ENCODE results near the gene BCAN. TPM values are rescaled to one million over a fixed set of nuclear protein-coding genes. Genes with fewer than 3 reads are reported as not detected.

The BCAN gene
- total RNA-seq, 1 experiment from 2014 or later: 1.2 TPM

DNA sequence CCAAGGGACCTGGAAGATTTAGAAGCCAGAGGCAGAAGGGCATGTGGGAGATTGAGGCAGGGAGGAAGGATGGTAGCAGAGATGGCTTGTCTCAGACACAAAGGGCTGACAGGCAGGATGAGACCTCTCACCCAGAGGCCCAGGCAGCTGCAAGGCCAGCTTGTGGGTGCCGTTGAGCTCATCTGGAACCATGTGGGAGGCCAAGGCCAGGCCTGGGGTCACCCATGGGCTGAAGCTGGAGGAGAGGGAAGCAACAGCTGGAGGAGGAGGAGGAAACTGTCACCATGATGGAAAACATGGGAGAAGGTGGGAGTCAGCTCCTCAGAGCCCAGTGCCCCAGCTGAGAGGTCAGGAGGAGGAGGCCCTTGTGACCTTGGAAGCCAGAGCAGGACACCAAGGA lies 57.1 kb downstream of the BCAN start:
- Histone ChIP-seq H2BK15ac (ENCODE audit: low read depth, low read length) (no peak overlapping the region), H3K56ac (ENCODE audit: insufficient read length, low read depth, low read length) (no peak overlapping the region), H4K20me1 (ENCODE audit: control insufficient read depth, insufficient read depth, insufficient read length) (no peaks in the 10 kb centered on the region), H4K91ac (ENCODE audit: insufficient read length, low read depth, low read length) (no peak overlapping the region), H3K79me1 (ENCODE audit: insufficient read depth, low read depth, low read length, poor library complexity, severe bottlenecking) (no peaks in the 10 kb centered on the region), H3K9me3 (ENCODE audit: control insufficient read depth, low read depth, low read length) (no peaks in the 10 kb centered on the region), H3K79me2 (ENCODE audit: insufficient read depth, low read length) (no peaks in the 10 kb centered on the region), H3K14ac (ENCODE audit: insufficient read depth, low read length) (no peak overlapping the region; the same call in 1 of the 2 replicates), H2AFZ (ENCODE audit: low read length) (no peak overlapping the region), H3K4ac (ENCODE audit: low read depth, low read length) (no peak overlapping the region), H3K23ac (ENCODE audit: insufficient read length, low read depth, low read length) (no peak overlapping the region), H3K23me2 (ENCODE audit: insufficient read length, low read depth, low read length, poor library complexity, severe bottlenecking) (peaks cover 6% of the 10 kb centered on the region), H2AK5ac (ENCODE audit: insufficient read length, low read length) (no peak overlapping the region), H3K4me1 (ENCODE audit: insufficient read depth, low read length) (peaks cover 7% of the 10 kb centered on the region; the same call in 1 of the 2 replicates), H2BK12ac (ENCODE audit: insufficient read length, low read depth, low read length) (no peak overlapping the region), H4K8ac (replicated peaks; ENCODE audit: insufficient read length, low read depth, low read length) (no peak overlapping the region), H3K4me2 (ENCODE audit: insufficient read depth, insufficient read length, low read length) (no peak overlapping the region), H2BK5ac (ENCODE audit: insufficient read length, low read length) (no peak overlapping the region), H3K18ac (ENCODE audit: insufficient read length, low read depth, low read length) (no peak overlapping the region), H3K27me3 (ENCODE audit: insufficient read depth, low read length) (no peaks in the 10 kb centered on the region; the same call in 1 of the 2 replicates), H4K5ac (ENCODE audit: insufficient read length, low read depth, low read length) (no peak overlapping the region), H3K27ac (ENCODE audit: insufficient read length, low read depth, low read length) (no peak overlapping the region), H3T11ph (ENCODE audit: low read length) (no peak overlapping the region), H2BK20ac (ENCODE audit: low read depth, low read length, poor library complexity, severe bottlenecking) (no peak overlapping the region), H2BK120ac (ENCODE audit: low read depth, low read length, poor library complexity, severe bottlenecking) (no peak overlapping the region), H3K9ac (ENCODE audit: extremely low read depth, insufficient read length, low read length) (no peak overlapping the region)
- no peaks in the 10 kb centered on the region; a peak in 1 of 5 replicates for H3K9me3 Mint-ChIP-seq
- DNase-seq: no peak
- peaks cover 28 to 52% of the 10 kb centered on the region in 2 experiments for H3K4me1 Mint-ChIP-seq
- TF ChIP-seq, protein P1, sequence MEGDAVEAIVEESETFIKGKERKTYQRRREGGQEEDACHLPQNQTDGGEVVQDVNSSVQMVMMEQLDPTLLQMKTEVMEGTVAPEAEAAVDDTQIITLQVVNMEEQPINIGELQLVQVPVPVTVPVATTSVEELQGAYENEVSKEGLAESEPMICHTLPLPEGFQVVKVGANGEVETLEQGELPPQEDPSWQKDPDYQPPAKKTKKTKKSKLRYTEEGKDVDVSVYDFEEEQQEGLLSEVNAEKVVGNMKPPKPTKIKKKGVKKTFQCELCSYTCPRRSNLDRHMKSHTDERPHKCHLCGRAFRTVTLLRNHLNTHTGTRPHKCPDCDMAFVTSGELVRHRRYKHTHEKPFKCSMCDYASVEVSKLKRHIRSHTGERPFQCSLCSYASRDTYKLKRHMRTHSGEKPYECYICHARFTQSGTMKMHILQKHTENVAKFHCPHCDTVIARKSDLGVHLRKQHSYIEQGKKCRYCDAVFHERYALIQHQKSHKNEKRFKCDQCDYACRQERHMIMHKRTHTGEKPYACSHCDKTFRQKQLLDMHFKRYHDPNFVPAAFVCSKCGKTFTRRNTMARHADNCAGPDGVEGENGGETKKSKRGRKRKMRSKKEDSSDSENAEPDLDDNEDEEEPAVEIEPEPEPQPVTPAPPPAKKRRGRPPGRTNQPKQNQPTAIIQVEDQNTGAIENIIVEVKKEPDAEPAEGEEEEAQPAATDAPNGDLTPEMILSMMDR (conservative IDR thresholded peaks at IDR 0.05): no peak
- H3K4me3 Mint-ChIP-seq: no peak overlapping the region; a peak in 1 of 5 replicates
- peak overlapping the region in 1 of 3 experiments; percentile 33; a peak in 2 of 7 replicates for H3K27ac Mint-ChIP-seq
- peaks cover 24% of the 10 kb centered on the region for H3K27me3 Mint-ChIP-seq (ENCODE audit: low read depth)
- H3K36me3 Mint-ChIP-seq (ENCODE audit: insufficient read depth in 1 of 3, low read depth in 3 of 3): peaks cover 17 to 58% (median 44%) of the 10 kb centered on the region in 3 experiments
- no CpG with 5 or more reads among the region's 1 CpG for WGBS (ENCODE audit: extremely low coverage, insufficient read length, low lambda C conversion rate)
